Astrocyte (in vitro differentiated cells and primary cell): ENCODE results near the gene RBM11. TPM values are rescaled to one million over a fixed set of nuclear protein-coding genes. Genes with fewer than 3 reads are reported as not detected.

Source experiments
- DNase-seq: peaks from one replicate; pipeline ENCODE4 v3.0.0-alpha.2; 2010; ENCODE audit warnings: low read depth
- FAIRE-seq: peaks from 2 replicates; lab custom pipeline; 2011; peaks lifted over from hg19 to GRCh38; lab: Jason Lieb, UNC
- H2AFZ ChIP-seq: 2 replicates; pipeline ENCODE4 v1.6.0; 2012; ENCODE audit warnings: low read depth, low read length, inconsistent platforms
- H3K27ac ChIP-seq: 2 replicates; pipeline ENCODE4 v1.5.1; 2011; ENCODE audit warnings: low read depth, low read length, inconsistent platforms
- H3K27me3 ChIP-seq: 2 replicates; pipeline ENCODE4 v1.6.0; 2011; ENCODE audit warnings: low read length, inconsistent platforms; ENCODE audit not compliant: insufficient read depth
- H3K36me3 ChIP-seq: 2 replicates; pipeline ENCODE4 v1.5.1; 2011; ENCODE audit warnings: low read length, inconsistent platforms; ENCODE audit not compliant: insufficient read depth
- H3K4me1 ChIP-seq: 2 replicates; pipeline ENCODE4 v1.5.1; 2011; ENCODE audit warnings: low read length, inconsistent platforms; ENCODE audit not compliant: insufficient read depth
- H3K4me2 ChIP-seq: 2 replicates; pipeline ENCODE4 v1.6.0; 2012; ENCODE audit warnings: low read length, inconsistent platforms
- H3K4me3 ChIP-seq: 2 replicates; pipeline ENCODE4 v1.5.1; 2011; ENCODE audit warnings: low read depth, mild to moderate bottlenecking, low read length, inconsistent platforms; ENCODE audit not compliant: insufficient read depth
- H3K79me2 ChIP-seq: 2 replicates; pipeline ENCODE4 v1.6.0; 2012; ENCODE audit warnings: mild to moderate bottlenecking, low read length, inconsistent platforms; ENCODE audit not compliant: insufficient read depth
- H3K9ac ChIP-seq: 2 replicates; pipeline ENCODE4 v1.6.0; 2012; ENCODE audit warnings: mild to moderate bottlenecking, low read length, inconsistent platforms
- H3K9me3 ChIP-seq: 2 replicates; pipeline ENCODE4 v1.5.1; 2012; ENCODE audit warnings: low read depth, mild to moderate bottlenecking, low read length, inconsistent platforms; ENCODE audit not compliant: insufficient read depth
- H4K20me1 ChIP-seq: 2 replicates; pipeline ENCODE4 v1.6.0; 2012; ENCODE audit warnings: low read length, inconsistent platforms; ENCODE audit not compliant: insufficient read depth
- H3K27ac Mint-ChIP-seq: one replicate; pipeline ENCODE4 v1.8.0; 2021; ENCODE audit warnings: mild to moderate bottlenecking, mixed read lengths; ENCODE audit not compliant: unreplicated experiment
- H3K27me3 Mint-ChIP-seq: one replicate; pipeline ENCODE4 v1.8.0; 2021; ENCODE audit warnings: low read depth, mixed read lengths; ENCODE audit not compliant: unreplicated experiment
- H3K36me3 Mint-ChIP-seq: one replicate; pipeline ENCODE4 v1.8.0; 2021; ENCODE audit warnings: low read depth, mixed read lengths; ENCODE audit not compliant: unreplicated experiment
- H3K4me1 Mint-ChIP-seq: one replicate; pipeline ENCODE4 v1.8.0; 2021; ENCODE audit warnings: low read depth, mixed read lengths; ENCODE audit not compliant: unreplicated experiment
- H3K4me3 Mint-ChIP-seq: one replicate; pipeline ENCODE4 v1.8.0; 2021; ENCODE audit warnings: mild to moderate bottlenecking, moderate library complexity, mixed read lengths; ENCODE audit not compliant: unreplicated experiment
- H3K9me3 Mint-ChIP-seq: one replicate; pipeline ENCODE4 v1.8.0; 2021; ENCODE audit warnings: mild to moderate bottlenecking, mixed read lengths; ENCODE audit not compliant: unreplicated experiment
- EZH2 ChIP-seq: IDR thresholded peaks from 2 replicates; pipeline ENCODE4 v1.6.1; 2012; ENCODE audit warnings: mild to moderate bottlenecking, low read length, inconsistent platforms; ENCODE audit not compliant: insufficient read depth
- total RNA-seq: library from RNA; stranded (reverse); gene quantifications from 2 replicates; pipeline ENCODE4 v1.2.1, GENCODE V29; 2021
- TF ChIP-seq, protein P1 (sequence below): IDR thresholded peaks from 2 replicates; pipeline ENCODE4 v1.5.1; 2011; ENCODE audit warnings: low read depth, mild to moderate bottlenecking, inconsistent platforms, low read length, moderate library complexity; ENCODE audit not compliant: insufficient read depth

RBM11 gene
- total RNA-seq, 1 donor from 2014 or later, result 3.4 TPM

GRCh38 chr21:14267076-14267475, 51.1 kb downstream of the RBM11 start:
- no peaks in the 10 kb centered on the region for H3K9me3 ChIP-seq
- TF ChIP-seq, protein P1, sequence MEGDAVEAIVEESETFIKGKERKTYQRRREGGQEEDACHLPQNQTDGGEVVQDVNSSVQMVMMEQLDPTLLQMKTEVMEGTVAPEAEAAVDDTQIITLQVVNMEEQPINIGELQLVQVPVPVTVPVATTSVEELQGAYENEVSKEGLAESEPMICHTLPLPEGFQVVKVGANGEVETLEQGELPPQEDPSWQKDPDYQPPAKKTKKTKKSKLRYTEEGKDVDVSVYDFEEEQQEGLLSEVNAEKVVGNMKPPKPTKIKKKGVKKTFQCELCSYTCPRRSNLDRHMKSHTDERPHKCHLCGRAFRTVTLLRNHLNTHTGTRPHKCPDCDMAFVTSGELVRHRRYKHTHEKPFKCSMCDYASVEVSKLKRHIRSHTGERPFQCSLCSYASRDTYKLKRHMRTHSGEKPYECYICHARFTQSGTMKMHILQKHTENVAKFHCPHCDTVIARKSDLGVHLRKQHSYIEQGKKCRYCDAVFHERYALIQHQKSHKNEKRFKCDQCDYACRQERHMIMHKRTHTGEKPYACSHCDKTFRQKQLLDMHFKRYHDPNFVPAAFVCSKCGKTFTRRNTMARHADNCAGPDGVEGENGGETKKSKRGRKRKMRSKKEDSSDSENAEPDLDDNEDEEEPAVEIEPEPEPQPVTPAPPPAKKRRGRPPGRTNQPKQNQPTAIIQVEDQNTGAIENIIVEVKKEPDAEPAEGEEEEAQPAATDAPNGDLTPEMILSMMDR, result no peak
- TF ChIP-seq EZH2, result no peak
- H3K27ac ChIP-seq, result no peak overlapping the region
- H3K4me3 ChIP-seq, result no peak overlapping the region
- H2AFZ ChIP-seq, result no peak overlapping the region
- no peak for FAIRE-seq
- Mint-ChIP-seq H3K27me3 (peaks cover under 1% of the 10 kb centered on the region), H3K9me3 (no peaks in the 10 kb centered on the region), H3K4me1 (no peaks in the 10 kb centered on the region), H3K4me3 (no peak overlapping the region), H3K36me3 (no peaks in the 10 kb centered on the region), H3K27ac (no peak overlapping the region)
- no peaks in the 10 kb centered on the region for H4K20me1 ChIP-seq
- H3K9ac ChIP-seq, result no peak overlapping the region
- H3K4me2 ChIP-seq, result no peak overlapping the region
- H3K4me1 ChIP-seq, result no peaks in the 10 kb centered on the region
- no peaks in the 10 kb centered on the region for H3K36me3 ChIP-seq
- no peaks in the 10 kb centered on the region for H3K27me3 ChIP-seq
- no peaks in the 10 kb centered on the region for H3K79me2 ChIP-seq
- DNase-seq, result no peak

- Histone ChIP-seq H3K9ac (no peak overlapping the region), H4K20me1 (no peaks in the 10 kb centered on the region), H3K27me3 (peaks cover 3% of the 10 kb centered on the region), H2AFZ (no peak overlapping the region), H3K4me3 (no peak overlapping the region), H3K36me3 (no peaks in the 10 kb centered on the region), H3K27ac (no peak overlapping the region), H3K4me2 (no peak overlapping the region), H3K79me2 (no peaks in the 10 kb centered on the region), H3K9me3 (no peaks in the 10 kb centered on the region), H3K4me1 (no peaks in the 10 kb centered on the region)
- no peak for TF ChIP-seq EZH2
- TF ChIP-seq, protein P1, result no peak
- Mint-ChIP-seq H3K4me1 (no peaks in the 10 kb centered on the region), H3K27me3 (peaks cover 12% of the 10 kb centered on the region), H3K9me3 (no peaks in the 10 kb centered on the region), H3K27ac (no peak overlapping the region), H3K4me3 (no peak overlapping the region), H3K36me3 (no peaks in the 10 kb centered on the region)
- FAIRE-seq, result no peak
- DNase-seq, result no peak
Measured at GRCh38 chr21:14270631-14271030, 54.7 kb downstream of the RBM11 start.

GRCh38 chr21:14271053-14271452, 55.1 kb downstream of the RBM11 start:
- Mint-ChIP-seq H3K9me3 (no peaks in the 10 kb centered on the region), H3K4me1 (no peaks in the 10 kb centered on the region), H3K27me3 (peaks cover 12% of the 10 kb centered on the region), H3K36me3 (no peaks in the 10 kb centered on the region), H3K27ac (no peak overlapping the region), H3K4me3 (no peak overlapping the region)
- Histone ChIP-seq H3K4me1 (no peaks in the 10 kb centered on the region), H2AFZ (no peak overlapping the region), H3K27ac (no peak overlapping the region), H3K9ac (no peak overlapping the region), H3K36me3 (no peaks in the 10 kb centered on the region), H3K4me2 (no peak overlapping the region), H3K79me2 (no peaks in the 10 kb centered on the region), H3K4me3 (no peak overlapping the region), H3K27me3 (peaks cover 3% of the 10 kb centered on the region), H3K9me3 (no peaks in the 10 kb centered on the region), H4K20me1 (no peaks in the 10 kb centered on the region)
- TF ChIP-seq, protein P1, result no peak
- TF ChIP-seq EZH2, result no peak
- DNase-seq (no peak), FAIRE-seq (no peak)
